GM10248 (cell line): ENCODE measurements around the gene REEP3.

Experiments used
- CTCF ChIA-PET: fragments of 300-600 bp; sonication (Branson Sonifier 250); formaldehyde crosslinking; extraction: SDS; loops from one replicate; lab custom pipeline; 2021; ENCODE audit warnings: antibody characterized with exemption; lab: Yijun Ruan, JAX
- POLR2A ChIA-PET: fragments of 350-650 bp; sonication (Branson Sonifier 250); formaldehyde crosslinking; extraction: SDS; loops from one replicate; lab custom pipeline; 2020; ENCODE audit warnings: antibody characterized with exemption; lab: Yijun Ruan, JAX
- DNase-seq: peaks from one replicate; pipeline ENCODE4 v3.0.0; 2012; ENCODE audit errors: extremely low spot score
- CTCF ChIP-seq: IDR thresholded peaks from 2 replicates; pipeline ENCODE4 v1.5.1; 2012; ENCODE audit warnings: mild to moderate bottlenecking, low read depth; ENCODE audit errors: extremely low read depth, missing control alignments, control extremely low read depth

REEP3 gene

DNA sequence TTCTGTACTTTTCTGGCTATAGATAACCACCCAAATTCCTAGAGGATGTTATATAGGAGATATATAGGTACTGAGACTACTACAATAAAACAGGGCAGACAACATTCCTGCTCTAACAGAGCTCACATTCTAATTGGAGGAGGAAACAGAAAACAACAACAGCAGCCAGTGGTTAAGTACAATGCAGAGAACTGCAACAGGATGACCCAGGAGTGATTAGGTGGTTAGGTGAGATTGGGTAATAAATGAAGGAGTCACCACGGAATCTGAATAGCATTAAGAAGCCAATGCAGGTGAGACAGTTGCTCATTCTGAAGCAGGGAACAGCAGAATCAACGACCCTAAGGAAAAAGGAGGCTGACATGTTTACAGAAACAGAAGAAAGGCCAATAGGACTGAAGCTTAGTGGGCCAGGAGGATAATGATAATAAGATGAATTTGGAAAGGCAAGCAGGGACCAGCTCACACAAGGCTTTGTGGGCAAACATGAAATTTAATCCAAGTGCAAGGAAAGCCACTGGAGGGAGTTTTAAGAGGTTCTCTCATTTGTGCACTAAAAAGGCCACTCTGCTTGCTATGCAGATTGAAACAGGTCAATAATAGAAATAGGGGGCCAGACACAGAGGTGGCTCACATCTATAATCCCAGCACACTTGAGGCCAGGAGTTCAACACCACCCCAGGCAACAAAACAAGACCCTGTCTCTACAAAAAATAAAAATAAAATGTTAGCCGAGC lies 16.9 kb upstream of the REEP3 start:
- ChIA-PET POLR2A (interaction anchor here (0.6 kb wide), 1 partner anchor 77 kb away, joined by 3 read pairs; no protein-coding TSS in a partner anchor), CTCF (interaction anchor here (0.8 to 3.9 kb wide), 5 partner anchors 8 to 125 kb away, joined by 3 to 18 read pairs (median 4); no protein-coding TSS in a partner anchor)
- TF ChIP-seq CTCF, result no peak
- DNase-seq, result no peak

DNA sequence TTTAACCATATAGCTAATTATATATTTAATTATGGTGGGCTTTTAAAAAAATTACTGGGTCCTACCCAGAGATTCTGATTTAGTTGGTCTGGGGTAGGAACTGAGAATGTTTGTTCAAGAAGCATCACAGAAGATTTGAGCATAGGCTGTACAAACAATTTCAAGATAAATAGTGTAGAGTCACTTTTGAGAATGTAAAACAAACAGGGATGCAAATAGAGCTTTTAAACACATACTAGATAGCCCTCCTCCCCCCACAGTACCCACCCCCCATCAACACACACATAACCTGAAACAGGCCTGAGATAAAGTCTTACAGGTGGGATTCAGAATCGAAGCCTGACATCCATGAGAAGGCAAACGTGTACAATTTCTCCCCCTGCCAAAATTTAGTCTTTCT lies 15.6 kb upstream of the REEP3 start:
- POLR2A ChIA-PET, result no interaction called here
- TF ChIP-seq CTCF, result no peak
- CTCF ChIA-PET, result interaction anchor here (0.7 to 3.9 kb wide), 10 partner anchors 9 to 219 kb away, joined by 3 to 18 read pairs (median 4); no protein-coding TSS in a partner anchor
- DNase-seq, result no peak

DNA sequence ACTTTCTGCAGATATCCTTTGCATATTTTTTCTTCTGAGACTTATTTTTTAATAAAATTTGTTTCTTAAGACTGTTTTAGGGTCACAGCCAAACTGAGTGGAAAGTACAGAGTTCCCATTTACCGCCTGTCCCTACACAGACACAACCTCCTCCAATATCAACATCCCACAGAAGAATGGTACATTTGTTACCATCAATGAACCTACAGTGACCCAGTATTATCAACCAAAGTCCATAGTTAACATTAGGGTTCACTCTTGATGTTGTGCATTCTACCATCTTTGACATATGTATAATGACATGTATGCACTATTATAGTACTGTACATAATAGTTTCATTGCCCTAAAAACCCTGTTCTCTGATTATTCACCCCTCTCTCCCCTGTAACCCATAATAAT lies 14.6 kb upstream of the REEP3 start:
- no peak for TF ChIP-seq CTCF
- ChIA-PET POLR2A (no interaction called here), CTCF (interaction anchor here (1.3 to 2.4 kb wide), 3 partner anchors 10 to 220 kb away, joined by 3 to 5 read pairs (median 5); no protein-coding TSS in a partner anchor)
- no peak for DNase-seq

GRCh38 chr10:63515002-63515763 lies 6.0 kb upstream of the REEP3 start:
- DNase-seq, result no peak
- no peak for TF ChIP-seq CTCF
- CTCF ChIA-PET, result interaction anchor here (1.3 to 3.1 kb wide), 5 partner anchors 8 to 205 kb away, joined by 4 to 18 read pairs (median 4); no protein-coding TSS in a partner anchor
- POLR2A ChIA-PET, result no interaction called here

- DNase-seq, result no peak
- ChIA-PET POLR2A (interaction anchor here (0.6 kb wide), 1 partner anchor 248 kb away, joined by 4 read pairs; no protein-coding TSS in a partner anchor), CTCF (interaction anchor here (3.1 kb wide), 1 partner anchor 12 kb away, joined by 18 read pairs; no protein-coding TSS in a partner anchor)
- TF ChIP-seq CTCF, result no peak
Observed at GRCh38 chr10:63516207-63516606, 5.0 kb upstream of the REEP3 start.

DNA sequence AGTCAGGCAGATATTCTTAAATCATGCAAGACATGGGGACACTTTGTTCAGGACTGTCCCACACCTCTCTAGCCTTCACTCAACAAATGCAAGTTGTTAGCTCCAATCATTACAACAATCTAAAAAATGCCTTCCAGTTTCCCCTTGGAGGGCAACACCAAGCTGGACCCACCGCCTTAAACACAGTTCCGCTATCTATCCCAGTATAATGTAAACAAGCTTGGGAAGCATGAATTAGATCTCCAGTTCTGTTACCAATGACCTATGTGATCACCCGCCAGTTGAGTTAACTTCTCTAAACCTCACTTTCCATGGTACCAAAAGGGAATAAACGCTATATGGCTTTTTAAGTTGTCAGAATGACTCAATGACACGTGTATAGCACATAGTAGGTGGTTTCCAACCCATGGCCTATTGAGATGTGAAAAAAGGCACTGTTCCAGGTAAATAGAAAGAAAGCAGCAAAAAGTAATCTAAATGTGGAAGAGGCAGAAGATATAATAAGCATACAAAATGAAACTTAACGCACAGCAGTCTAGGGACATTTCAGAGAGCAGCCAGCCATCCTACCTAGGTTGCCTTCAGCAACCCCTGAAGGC lies 2.4 kb upstream of the REEP3 start:
- POLR2A ChIA-PET, result no interaction called here
- DNase-seq, result no peak
- TF ChIP-seq CTCF, result no peak
- CTCF ChIA-PET, result interaction anchor here (0.6 to 1.7 kb wide), 6 partner anchors 9 to 319 kb away, joined by 3 to 4 read pairs (median 3); no protein-coding TSS in a partner anchor
